Thoracic aorta (tissue), 2 donors: ENCODE data around the gene BANF1. TPM values are rescaled to one million over a fixed set of nuclear protein-coding genes. Genes with fewer than 3 reads are reported as not detected.

ENCODE experiments used
- ATAC-seq: fragments of 150-250 bp; one replicate; pipeline ENCODE4 v1.8.0; 2017; ENCODE audit warnings: low read depth; ENCODE audit not compliant: insufficient number of reproducible peaks, low FRiP score
- DNase-seq: peaks from one replicate; pipeline ENCODE4 v3.0.0-alpha.2; 2020; ENCODE audit warnings: low spot score
- H3K27ac ChIP-seq, 2 donors: fragments of 200-600 bp; sonication (generic); 1 replicate in 1 of 2; 2 replicates in 1 of 2; pipeline ENCODE4 v1.5.1; 2016; ENCODE audit warnings: mild to moderate bottlenecking in 2 of 2, moderate library complexity in 2 of 2
- H3K27me3 ChIP-seq: fragments of 200-600 bp; sonication (generic); replicated peaks from 2 replicates; pipeline ENCODE4 v1.6.0; 2016; ENCODE audit warnings: mild to moderate bottlenecking; ENCODE audit not compliant: insufficient read depth
- H3K36me3 ChIP-seq: fragments of 200-600 bp; sonication (generic); one replicate; pipeline ENCODE4 v1.5.1; 2016
- H3K4me1 ChIP-seq, 2 donors: fragments of 200-600 bp; sonication (generic); 1 replicate in 1 of 2; 2 replicates in 1 of 2; pipeline versions ENCODE4 v1.5.1 to v1.6.0; 2016; ENCODE audit warnings: low read depth in 2 of 2, mild to moderate bottlenecking in 1 of 2; ENCODE audit not compliant: control insufficient read depth in 1 of 2
- H3K4me3 ChIP-seq: fragments of 200-600 bp; sonication (generic); 2 replicates; pipeline ENCODE4 v1.5.1; 2016; ENCODE audit warnings: mild to moderate bottlenecking
- H3K9me3 ChIP-seq: fragments of 200-600 bp; sonication (generic); 2 replicates; pipeline ENCODE4 v1.5.1; 2016
- total RNA-seq, 2 donors: library from RNA; depleted of rRNA; stranded (reverse); fragments of >200 nt; gene quantifications; one replicate each; pipeline versions ENCODE4 v1.1.0 to v1.2.3, GENCODE V29; 2016
- TF ChIP-seq, protein P1 (sequence below): fragments of 200-600 bp; sonication (generic); IDR thresholded peaks from one replicate; pipeline ENCODE4 v1.5.1; 2019; ENCODE audit warnings: antibody characterized with exemption

The BANF1 gene
- total RNA-seq, 2 donors from 2014 or later = 22.2 to 60.0 TPM

DNA sequence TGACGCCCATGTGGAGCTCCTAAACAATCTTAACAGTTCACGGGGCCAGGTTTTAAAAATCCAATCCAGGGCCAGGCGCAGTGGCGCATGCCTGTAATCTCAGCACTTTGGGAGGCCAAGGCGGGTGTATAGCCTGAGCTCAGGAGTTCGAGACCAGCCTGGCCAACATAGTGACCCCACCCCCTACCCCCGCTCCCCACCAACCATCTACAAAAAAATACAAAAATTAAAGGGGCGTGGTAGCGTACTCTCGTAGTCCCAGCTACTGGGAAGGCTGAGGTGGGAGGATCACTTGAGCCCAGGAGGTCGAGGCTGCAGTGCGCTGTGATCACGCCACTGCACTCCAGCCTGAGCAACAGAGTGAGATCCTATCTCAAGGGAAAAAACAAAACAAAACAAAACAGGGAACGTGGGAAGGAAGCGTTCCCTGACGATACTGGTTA lies 41.5 kb upstream of the BANF1 start:
- TF ChIP-seq, protein P1, sequence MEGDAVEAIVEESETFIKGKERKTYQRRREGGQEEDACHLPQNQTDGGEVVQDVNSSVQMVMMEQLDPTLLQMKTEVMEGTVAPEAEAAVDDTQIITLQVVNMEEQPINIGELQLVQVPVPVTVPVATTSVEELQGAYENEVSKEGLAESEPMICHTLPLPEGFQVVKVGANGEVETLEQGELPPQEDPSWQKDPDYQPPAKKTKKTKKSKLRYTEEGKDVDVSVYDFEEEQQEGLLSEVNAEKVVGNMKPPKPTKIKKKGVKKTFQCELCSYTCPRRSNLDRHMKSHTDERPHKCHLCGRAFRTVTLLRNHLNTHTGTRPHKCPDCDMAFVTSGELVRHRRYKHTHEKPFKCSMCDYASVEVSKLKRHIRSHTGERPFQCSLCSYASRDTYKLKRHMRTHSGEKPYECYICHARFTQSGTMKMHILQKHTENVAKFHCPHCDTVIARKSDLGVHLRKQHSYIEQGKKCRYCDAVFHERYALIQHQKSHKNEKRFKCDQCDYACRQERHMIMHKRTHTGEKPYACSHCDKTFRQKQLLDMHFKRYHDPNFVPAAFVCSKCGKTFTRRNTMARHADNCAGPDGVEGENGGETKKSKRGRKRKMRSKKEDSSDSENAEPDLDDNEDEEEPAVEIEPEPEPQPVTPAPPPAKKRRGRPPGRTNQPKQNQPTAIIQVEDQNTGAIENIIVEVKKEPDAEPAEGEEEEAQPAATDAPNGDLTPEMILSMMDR = no peak
- no peak for DNase-seq
- ATAC-seq = no peak

DNA sequence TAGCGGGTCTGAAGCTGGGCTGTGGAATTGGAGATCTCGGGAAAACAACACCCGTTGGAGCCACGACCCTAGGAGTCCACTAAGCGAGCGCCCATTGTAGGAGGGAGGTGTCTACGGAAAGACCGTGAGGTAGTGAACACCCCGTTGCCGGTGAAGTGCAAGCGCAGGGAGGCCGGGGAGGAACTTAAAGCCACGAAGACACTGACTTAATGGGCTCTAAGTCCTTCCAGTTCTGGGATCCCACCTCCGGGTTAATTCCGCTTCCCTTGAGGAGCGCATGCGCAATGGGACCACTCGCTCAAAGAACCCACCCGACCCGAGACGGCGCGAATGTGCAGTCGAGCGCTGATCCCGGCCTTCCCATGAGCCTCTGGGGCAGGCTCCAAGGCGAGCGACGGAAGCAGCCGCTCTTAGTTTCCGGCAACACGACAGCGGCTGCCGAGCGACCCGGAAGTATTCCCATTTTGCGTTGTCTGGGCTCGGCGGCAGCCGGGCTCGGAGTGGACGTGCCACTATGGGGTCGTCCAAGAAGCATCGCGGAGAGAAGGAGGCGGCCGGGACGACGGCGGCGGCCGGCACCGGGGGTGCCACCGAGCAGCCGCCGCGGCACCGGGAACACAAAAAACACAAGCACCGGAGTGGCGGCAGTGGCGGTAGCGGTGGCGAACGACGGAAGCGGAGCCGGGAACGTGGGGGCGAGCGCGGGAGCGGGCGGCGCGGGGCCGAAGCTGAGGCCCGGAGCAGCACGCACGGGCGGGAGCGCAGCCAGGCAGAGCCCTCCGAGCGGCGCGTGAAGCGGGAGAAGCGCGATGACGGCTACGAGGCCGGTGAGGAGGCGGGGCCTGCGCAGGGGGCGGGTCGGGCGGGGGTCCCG lies 40.8 kb upstream of the BANF1 start, which contains the start of gene SART1:
Gene SART1, plus strand, starts transcription at position 468 of the 874 bp plus-strand sequence. Its CDS starts 47 bp downstream, at position 515.
- H3K9me3 ChIP-seq = no peaks in the 10 kb centered on the region
- H3K4me3 ChIP-seq = peak within 1 kb of the TSS; percentile 100
- peak within 1 kb of the TSS; percentile 90 to 97 for H3K27ac ChIP-seq
- peak; percentile 94 for DNase-seq
- TF ChIP-seq, protein P1 = no peak
- peak; percentile 56 for ATAC-seq
- peaks cover 22% of the 10 kb centered on the region in 2 donors for H3K4me1 ChIP-seq
- no peaks in the 10 kb centered on the region for H3K27me3 ChIP-seq
- H3K36me3 ChIP-seq = peaks cover 28% of the 10 kb centered on the region

More for the DNA sequence above, 41.5 kb upstream of the BANF1 start:
- no peaks in the 10 kb centered on the region for H3K9me3 ChIP-seq
- H3K4me3 ChIP-seq = peak overlapping the region; percentile 100
- H3K27ac ChIP-seq = peak overlapping the region; percentile 90 to 97
- H3K36me3 ChIP-seq = peaks cover 21% of the 10 kb centered on the region
- H3K27me3 ChIP-seq = no peaks in the 10 kb centered on the region
- H3K4me1 ChIP-seq = peaks cover 22% of the 10 kb centered on the region in 2 donors

DNA sequence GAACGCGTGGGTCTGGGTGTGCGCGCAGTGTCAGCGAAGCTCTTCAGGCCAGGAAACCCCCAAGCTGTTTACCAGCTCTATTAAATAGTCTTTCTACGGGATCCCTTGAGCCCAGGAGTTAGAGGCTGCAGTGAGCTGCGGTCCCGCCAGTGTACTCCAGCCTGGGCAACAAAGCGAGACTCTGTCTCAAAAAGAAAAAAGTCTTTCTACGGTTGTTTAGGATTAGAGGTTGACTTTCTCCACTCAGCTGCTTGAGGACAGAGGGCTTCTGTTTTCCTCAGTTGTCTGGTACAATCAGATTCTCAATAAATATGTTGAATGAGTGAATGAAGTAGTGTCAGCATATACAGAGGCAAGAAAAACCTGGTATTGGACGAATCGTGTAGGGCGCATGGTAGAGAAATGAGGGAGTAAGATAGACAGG lies 40.1 kb upstream of the BANF1 start:
- no peak for DNase-seq
- Histone ChIP-seq H3K9me3 (no peaks in the 10 kb centered on the region), H3K27ac (no peak overlapping the region), H3K36me3 (peaks cover 34% of the 10 kb centered on the region), H3K4me1 (peaks cover 22% of the 10 kb centered on the region in 2 donors), H3K27me3 (no peaks in the 10 kb centered on the region), H3K4me3 (peak overlapping the region; percentile 100)
- ATAC-seq = no peak
- TF ChIP-seq, protein P1 = no peak

DNA sequence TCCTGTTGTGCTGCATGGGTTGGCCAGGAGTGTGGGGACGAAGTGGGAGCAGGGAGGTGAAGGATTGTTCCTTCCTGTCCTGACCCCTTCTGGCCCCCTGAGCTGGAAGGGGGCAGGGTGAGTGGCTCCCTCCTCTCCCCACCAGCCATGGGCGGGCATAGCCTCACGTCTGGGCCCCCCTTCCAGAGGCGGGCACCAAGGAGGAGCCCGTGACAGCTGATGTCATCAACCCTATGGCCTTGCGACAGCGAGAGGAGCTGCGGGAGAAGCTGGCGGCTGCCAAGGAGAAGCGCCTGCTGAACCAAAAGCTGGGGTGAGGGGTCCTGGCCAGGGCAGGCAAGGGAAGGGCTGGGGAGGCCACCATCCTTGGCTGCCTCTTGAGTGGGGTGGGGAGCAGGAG lies 37.4 kb upstream of the BANF1 start:
- DNase-seq = no peak
- Histone ChIP-seq H3K27ac (no peak overlapping the region), H3K27me3 (no peaks in the 10 kb centered on the region), H3K9me3 (no peaks in the 10 kb centered on the region), H3K4me3 (no peak overlapping the region), H3K36me3 (peaks cover 60% of the 10 kb centered on the region), H3K4me1 (peaks cover 22% of the 10 kb centered on the region in 2 donors)
- TF ChIP-seq, protein P1 = no peak
- ATAC-seq = no peak

DNA sequence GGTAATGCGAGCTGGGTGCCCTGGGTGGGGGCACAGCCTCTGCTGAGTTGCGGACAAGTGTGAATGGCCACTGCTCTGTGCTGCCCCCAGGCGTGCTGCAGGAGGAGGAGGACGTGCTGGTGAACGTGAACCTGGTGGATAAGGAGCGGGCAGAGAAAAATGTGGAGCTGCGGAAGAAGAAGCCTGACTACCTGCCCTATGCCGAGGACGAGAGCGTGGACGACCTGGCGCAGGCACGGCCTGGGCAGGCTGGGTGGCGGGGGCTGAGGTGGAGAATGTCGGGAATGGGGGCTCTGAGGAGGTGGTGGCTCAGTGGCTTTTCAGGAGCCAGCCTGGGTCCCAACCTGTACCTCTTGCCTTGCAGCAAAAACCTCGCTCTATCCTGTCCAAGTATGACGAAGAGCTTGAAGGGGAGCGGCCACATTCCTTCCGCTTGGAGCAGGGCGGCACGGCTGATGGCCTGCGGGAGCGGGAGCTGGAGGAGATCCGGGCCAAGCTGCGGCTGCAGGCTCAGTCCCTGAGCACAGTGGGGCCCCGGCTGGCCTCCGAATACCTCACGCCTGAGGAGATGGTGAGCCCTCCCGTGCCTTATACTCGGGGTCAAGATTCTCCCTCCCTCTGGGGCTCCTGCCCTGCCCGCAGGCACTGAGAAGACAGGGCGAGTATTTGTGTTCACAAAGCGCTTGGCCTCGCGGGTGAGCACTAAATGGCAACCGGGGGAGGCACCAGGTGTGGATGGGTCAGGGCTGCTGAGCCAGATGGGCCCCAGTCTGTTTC lies 36.1 kb upstream of the BANF1 start:
- H3K27ac ChIP-seq = no peak overlapping the region
- ATAC-seq (no peak), DNase-seq (no peak)
- TF ChIP-seq, protein P1 = no peak
- H3K4me1 ChIP-seq = peaks cover 22% of the 10 kb centered on the region in 2 donors
- peaks cover 66% of the 10 kb centered on the region for H3K36me3 ChIP-seq
- no peaks in the 10 kb centered on the region for H3K9me3 ChIP-seq
- H3K27me3 ChIP-seq = no peaks in the 10 kb centered on the region
- H3K4me3 ChIP-seq = no peak overlapping the region
